ENCODE measurements around the gene LINC01488. TPM values are rescaled to one million over a fixed set of nuclear protein-coding genes. Genes with fewer than 3 reads are reported as not detected.

The LINC01488 gene
- total RNA-seq, 2 experiments from 2014 or later: not detected

DNA sequence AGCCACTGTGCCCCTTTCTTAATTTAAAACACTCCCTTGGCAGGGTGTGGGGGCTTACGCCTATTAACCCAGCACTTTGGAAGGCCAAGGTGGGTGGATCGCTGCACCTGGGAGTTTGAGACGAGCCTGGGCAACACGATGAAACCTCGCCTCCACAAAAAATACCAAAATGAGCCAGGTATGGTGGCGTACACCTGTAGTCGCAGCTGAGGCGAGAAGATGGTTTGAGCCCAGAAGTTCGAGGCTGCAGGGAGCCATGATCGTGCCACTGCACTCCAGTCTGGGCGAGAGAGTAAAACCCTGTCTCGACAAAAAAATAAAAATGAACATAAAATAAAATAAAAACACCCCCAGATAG lies 45.0 kb downstream of the LINC01488 start:
- Mint-ChIP-seq H3K4me1 (no peaks in the 10 kb centered on the region), H3K4me3 (no peak overlapping the region), H3K27ac (no peak overlapping the region), H3K9me3 (no peaks in the 10 kb centered on the region), H3K27me3 (peaks cover 23% of the 10 kb centered on the region), H3K36me3 (no peaks in the 10 kb centered on the region)
- no peak for DNase-seq

DNA sequence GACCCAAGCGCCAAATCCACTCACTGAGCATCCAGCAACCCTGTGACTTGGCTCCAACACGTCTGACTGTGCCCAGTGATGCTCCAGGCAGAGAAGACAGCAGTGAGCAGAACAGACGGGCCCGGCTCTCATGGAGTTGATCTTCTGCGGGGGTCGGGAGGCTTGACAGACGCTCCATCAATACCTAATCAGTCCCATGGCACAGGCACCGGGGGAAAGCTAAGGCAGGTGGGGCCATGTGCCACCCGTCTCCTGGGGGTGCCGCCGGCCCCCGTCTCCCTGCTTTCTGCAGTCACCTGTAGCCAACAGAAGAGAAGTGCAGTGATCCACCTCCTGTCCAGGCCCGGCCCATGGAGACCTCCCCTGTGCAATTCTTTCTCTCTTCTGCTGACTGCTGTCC lies 47.5 kb downstream of the LINC01488 start:
- H3K36me3 Mint-ChIP-seq: no peaks in the 10 kb centered on the region
- H3K4me3 Mint-ChIP-seq: no peak overlapping the region

GRCh38 chr11:69530278-69531070 lies 49.0 kb downstream of the LINC01488 start:
- no peak overlapping the region for H3K27ac Mint-ChIP-seq
- H3K4me3 Mint-ChIP-seq: no peak overlapping the region
- no peaks in the 10 kb centered on the region for H3K9me3 Mint-ChIP-seq
- H3K4me1 Mint-ChIP-seq: no peaks in the 10 kb centered on the region
- no peak for DNase-seq
- peaks cover 23% of the 10 kb centered on the region for H3K27me3 Mint-ChIP-seq
- H3K36me3 Mint-ChIP-seq: no peaks in the 10 kb centered on the region

More for the DNA sequence above, 47.5 kb downstream of the LINC01488 start:
- H3K4me1 Mint-ChIP-seq: no peaks in the 10 kb centered on the region
- no peak overlapping the region for H3K27ac Mint-ChIP-seq
- peaks cover 23% of the 10 kb centered on the region for H3K27me3 Mint-ChIP-seq
- no peak for DNase-seq
- H3K9me3 Mint-ChIP-seq: no peaks in the 10 kb centered on the region

GRCh38 chr11:69531071-69531716 lies 49.7 kb downstream of the LINC01488 start:
- H3K4me3 Mint-ChIP-seq: no peak overlapping the region
- no peaks in the 10 kb centered on the region for H3K4me1 Mint-ChIP-seq
- no peaks in the 10 kb centered on the region for H3K36me3 Mint-ChIP-seq
- no peak for DNase-seq
- peaks cover 23% of the 10 kb centered on the region for H3K27me3 Mint-ChIP-seq
- no peaks in the 10 kb centered on the region for H3K9me3 Mint-ChIP-seq
- H3K27ac Mint-ChIP-seq: no peak overlapping the region

DNA sequence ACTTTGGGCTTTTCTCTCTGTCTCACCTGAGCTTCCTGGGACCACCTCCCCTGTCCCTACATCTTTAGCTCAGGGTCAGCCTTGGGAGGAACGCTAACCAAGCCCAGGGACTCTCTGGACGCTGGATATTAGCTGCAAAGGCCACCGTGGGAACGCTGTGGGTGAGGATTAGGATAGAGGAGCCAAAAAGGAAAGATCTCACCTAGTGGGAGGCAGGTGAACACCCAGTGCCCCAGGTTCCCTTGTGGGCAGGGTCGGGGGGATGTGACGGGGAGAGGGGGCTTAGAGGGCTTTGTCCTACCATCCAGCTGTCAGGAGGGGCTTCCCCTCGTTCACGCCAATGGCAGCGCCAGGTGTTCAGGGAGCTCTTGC lies 50.2 kb downstream of the LINC01488 start:
- Mint-ChIP-seq H3K27ac (no peak overlapping the region), H3K9me3 (no peaks in the 10 kb centered on the region), H3K4me3 (no peak overlapping the region), H3K27me3 (peaks cover 23% of the 10 kb centered on the region), H3K36me3 (no peaks in the 10 kb centered on the region), H3K4me1 (no peaks in the 10 kb centered on the region)
- DNase-seq: no peak

GRCh38 chr11:69533296-69534165 lies 52.1 kb downstream of the LINC01488 start:
- Mint-ChIP-seq H3K27me3 (peaks cover 23% of the 10 kb centered on the region), H3K27ac (no peak overlapping the region), H3K9me3 (no peaks in the 10 kb centered on the region), H3K4me3 (no peak overlapping the region), H3K36me3 (no peaks in the 10 kb centered on the region), H3K4me1 (no peaks in the 10 kb centered on the region)
- no peak for DNase-seq

DNA sequence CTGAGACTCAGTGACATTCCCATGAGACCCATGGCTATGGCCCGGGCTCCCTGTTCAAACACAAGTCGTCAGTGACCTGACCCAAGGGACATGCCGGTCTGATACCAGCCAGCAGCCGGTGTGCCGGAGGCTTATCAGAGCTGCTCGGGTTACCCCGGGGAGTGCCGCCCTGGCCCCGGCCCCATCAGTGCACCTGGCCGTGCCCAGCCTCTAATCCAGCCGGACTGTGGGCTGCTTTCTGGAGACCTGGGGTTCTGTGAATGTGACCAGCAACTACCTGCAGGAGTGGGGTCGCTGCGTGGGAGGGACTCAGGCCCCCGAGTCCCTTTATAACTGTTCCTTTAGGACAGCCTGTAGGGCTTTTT lies 52.7 kb downstream of the LINC01488 start:
- Mint-ChIP-seq H3K4me3 (no peak overlapping the region), H3K9me3 (no peaks in the 10 kb centered on the region), H3K4me1 (no peaks in the 10 kb centered on the region), H3K27ac (no peak overlapping the region), H3K27me3 (peaks cover 22% of the 10 kb centered on the region), H3K36me3 (no peaks in the 10 kb centered on the region)
- no peak for DNase-seq

DNA sequence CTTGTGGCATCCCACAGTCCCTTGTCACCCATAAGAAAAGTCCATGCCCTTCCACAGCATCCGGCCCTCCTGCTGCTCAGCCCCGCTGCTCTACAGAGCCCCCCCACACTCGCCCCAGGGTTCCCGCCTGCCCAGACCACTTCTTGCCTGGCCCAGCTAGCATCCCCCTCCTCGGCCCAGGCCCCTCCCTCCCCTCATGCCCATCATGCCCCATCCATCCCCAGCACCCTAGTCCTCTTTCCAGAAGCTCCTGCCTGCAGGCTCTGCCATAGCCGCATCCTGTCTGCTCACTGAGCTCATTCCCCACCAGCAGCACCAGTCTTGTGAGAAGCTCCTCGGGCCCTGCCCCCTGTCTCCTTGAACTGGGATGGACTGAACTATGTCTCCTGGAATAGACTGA lies 54.4 kb downstream of the LINC01488 start:
- Mint-ChIP-seq H3K27me3 (peaks cover 8% of the 10 kb centered on the region), H3K36me3 (no peaks in the 10 kb centered on the region), H3K9me3 (no peaks in the 10 kb centered on the region), H3K4me1 (peaks cover 6% of the 10 kb centered on the region), H3K4me3 (no peak overlapping the region), H3K27ac (no peak overlapping the region)
- no peak for DNase-seq

DNA sequence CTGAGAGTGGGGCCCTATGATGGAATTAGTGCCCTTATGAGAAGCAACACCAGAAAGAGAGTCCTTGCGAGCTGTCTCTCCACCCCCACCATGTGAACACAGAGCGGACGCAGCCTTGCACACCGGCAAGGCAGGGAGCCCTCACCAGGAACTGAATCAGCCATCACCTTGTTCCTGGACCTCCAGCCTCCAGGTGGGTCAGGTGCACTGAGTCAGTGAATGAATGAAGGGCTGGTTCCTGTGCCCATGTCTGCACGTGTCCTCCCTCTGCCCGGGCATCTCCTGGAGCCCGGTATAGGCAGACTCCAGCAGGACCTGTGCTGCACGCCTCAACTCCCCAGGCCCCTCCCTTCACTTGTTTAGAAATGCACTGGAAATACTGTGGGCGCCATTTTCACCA lies 54.9 kb downstream of the LINC01488 start:
- peaks cover 6% of the 10 kb centered on the region for H3K4me1 Mint-ChIP-seq
- H3K27me3 Mint-ChIP-seq: peaks cover 3% of the 10 kb centered on the region
- H3K4me3 Mint-ChIP-seq: no peak overlapping the region
- H3K36me3 Mint-ChIP-seq: no peaks in the 10 kb centered on the region
- no peaks in the 10 kb centered on the region for H3K9me3 Mint-ChIP-seq
- DNase-seq: no peak
- no peak overlapping the region for H3K27ac Mint-ChIP-seq

GRCh38 chr11:69537126-69537525 lies 55.7 kb downstream of the LINC01488 start:
- H3K9me3 Mint-ChIP-seq: no peaks in the 10 kb centered on the region
- peaks cover 3% of the 10 kb centered on the region for H3K27me3 Mint-ChIP-seq
- H3K36me3 Mint-ChIP-seq: no peaks in the 10 kb centered on the region
- H3K4me3 Mint-ChIP-seq: no peak overlapping the region
- peaks cover 6% of the 10 kb centered on the region for H3K4me1 Mint-ChIP-seq
- DNase-seq: no peak
- no peak overlapping the region for H3K27ac Mint-ChIP-seq

GRCh38 chr11:69537855-69538640 lies 56.6 kb downstream of the LINC01488 start:
- Mint-ChIP-seq H3K4me1 (peaks cover 6% of the 10 kb centered on the region), H3K36me3 (no peaks in the 10 kb centered on the region), H3K27ac (no peak overlapping the region), H3K4me3 (no peak overlapping the region), H3K27me3 (peaks cover 8% of the 10 kb centered on the region), H3K9me3 (no peaks in the 10 kb centered on the region)
- no peak for DNase-seq

GRCh38 chr11:69538854-69539253 lies 57.4 kb downstream of the LINC01488 start:
- Mint-ChIP-seq H3K27ac (no peak overlapping the region), H3K36me3 (no peaks in the 10 kb centered on the region), H3K4me1 (peaks cover 6% of the 10 kb centered on the region), H3K9me3 (no peaks in the 10 kb centered on the region), H3K27me3 (peaks cover 8% of the 10 kb centered on the region), H3K4me3 (no peak overlapping the region)
- no peak for DNase-seq

GRCh38 chr11:69539416-69540117 lies 58.1 kb downstream of the LINC01488 start:
- H3K9me3 Mint-ChIP-seq: no peaks in the 10 kb centered on the region
- no peaks in the 10 kb centered on the region for H3K36me3 Mint-ChIP-seq
- H3K27ac Mint-ChIP-seq: no peak overlapping the region
- H3K27me3 Mint-ChIP-seq: peaks cover 8% of the 10 kb centered on the region
- no peak overlapping the region for H3K4me3 Mint-ChIP-seq
- no peak for DNase-seq
- peaks cover 6% of the 10 kb centered on the region for H3K4me1 Mint-ChIP-seq

Data from activated naive CD8-positive, alpha-beta T cell treated with anti-CD3 and anti-CD28 coated beads for 36 hours (primary cell).